WTC11 (cell line): ENCODE data around the gene TTC39B. TPM values are rescaled to one million over a fixed set of nuclear protein-coding genes. Genes with fewer than 3 reads are reported as not detected.

Source experiments
- ATAC-seq: fragments of 200-7000 bp; cut with Tn5 transposase; 2 replicates; pipeline ENCODE4 v1.10.0; 2021; ENCODE audit warnings: mild to moderate bottlenecking, moderate library complexity
- CTCF ChIA-PET: fragments of 300-600 bp; sonication (Branson Sonifier 250); formaldehyde crosslinking; loops from one replicate; lab custom pipeline; 2021; ENCODE audit warnings: antibody characterized with exemption; lab: Charles Lee
- POLR2A ChIA-PET: fragments of 350-600 bp; sonication (Branson Sonifier 250); formaldehyde crosslinking; loops from one replicate; lab custom pipeline; 2021; ENCODE audit warnings: antibody characterized with exemption; lab: Charles Lee
- DNase-seq: peaks from one replicate; pipeline ENCODE4 v3.0.0; 2021; ENCODE audit warnings: low spot score
- H3K27ac Mint-ChIP-seq: 2 replicates; pipeline ENCODE4 v1.8.0; 2021; ENCODE audit warnings: mixed read lengths
- H3K27me3 Mint-ChIP-seq: 2 replicates; pipeline ENCODE4 v1.8.0; 2021; ENCODE audit warnings: low read depth, mild to moderate bottlenecking, moderate library complexity, mixed read lengths
- H3K36me3 Mint-ChIP-seq: 2 replicates; pipeline ENCODE4 v1.8.0; 2021; ENCODE audit warnings: mixed read lengths
- H3K4me1 Mint-ChIP-seq: 2 replicates; pipeline ENCODE4 v1.8.0; 2022; ENCODE audit warnings: mixed read lengths
- H3K4me3 Mint-ChIP-seq: 2 replicates; pipeline ENCODE4 v1.8.0; 2021; ENCODE audit warnings: mild to moderate bottlenecking, moderate library complexity, mixed read lengths
- H3K9me3 Mint-ChIP-seq: 2 replicates; pipeline ENCODE4 v1.8.0; 2021; ENCODE audit warnings: mixed read lengths
- ATF1 ChIP-seq: sonication (generic); formaldehyde crosslinking; IDR thresholded peaks from 2 replicates; pipeline ENCODE4 v1.8.1; 2023; ENCODE audit warnings: mild to moderate bottlenecking, moderate library complexity, missing genetic modification reagents
- GRHL2 ChIP-seq: fragments of 250-450 bp; sonication (Bioruptor Pico); IDR thresholded peaks from 2 replicates; pipeline ENCODE4 v1.8.0; 2022; ENCODE audit warnings: mild to moderate bottlenecking, moderate library complexity; ENCODE audit not compliant: insufficient replicate concordance, severe bottlenecking
- JAZF1 ChIP-seq: fragments of 250-450 bp; sonication (Bioruptor Pico); IDR thresholded peaks from 2 replicates; pipeline ENCODE4 v1.9.0; 2021; ENCODE audit warnings: moderate library complexity, mild to moderate bottlenecking, inconsistent platforms
- KAT7 ChIP-seq: sonication (generic); formaldehyde crosslinking; IDR thresholded peaks from 2 replicates; pipeline ENCODE4 v1.8.1; 2023; ENCODE audit warnings: missing genetic modification reagents, mild to moderate bottlenecking, borderline replicate concordance
- MYBL2 ChIP-seq: sonication (generic); formaldehyde crosslinking; IDR thresholded peaks from 2 replicates; pipeline ENCODE4 v1.8.1; 2023; ENCODE audit warnings: mild to moderate bottlenecking, moderate library complexity, missing genetic modification reagents
- NFYB ChIP-seq: sonication (generic); formaldehyde crosslinking; conservative IDR thresholded peaks from 2 replicates; pipeline ENCODE4 v1.8.0; 2022; ENCODE audit warnings: low read depth, missing genetic modification reagents
- OVOL2 ChIP-seq: fragments of 250-450 bp; sonication (Bioruptor Pico); IDR thresholded peaks from 2 replicates; pipeline ENCODE4 v1.9.0; 2021; ENCODE audit warnings: mild to moderate bottlenecking, borderline replicate concordance
- RORB ChIP-seq: fragments of 250-450 bp; sonication (Bioruptor Pico); IDR thresholded peaks from 2 replicates; pipeline ENCODE4 v1.9.0; 2021; ENCODE audit warnings: mild to moderate bottlenecking
- SMAD3 ChIP-seq: sonication (generic); formaldehyde crosslinking; IDR thresholded peaks from 2 replicates; pipeline ENCODE4 v1.8.0; 2022; ENCODE audit warnings: missing genetic modification reagents, mild to moderate bottlenecking, borderline replicate concordance
- SMAD4 ChIP-seq: sonication (generic); formaldehyde crosslinking; IDR thresholded peaks from 2 replicates; pipeline ENCODE4 v1.8.0; 2022; ENCODE audit warnings: mild to moderate bottlenecking, missing genetic modification reagents
- SOX15 ChIP-seq: fragments of 250-450 bp; sonication (Bioruptor Pico); IDR thresholded peaks from 2 replicates; pipeline ENCODE4 v1.9.0; 2021; ENCODE audit warnings: mild to moderate bottlenecking
- TP53 ChIP-seq: sonication (generic); formaldehyde crosslinking; IDR thresholded peaks from 2 replicates; pipeline ENCODE4 v1.8.1; 2023; ENCODE audit warnings: mild to moderate bottlenecking, missing genetic modification reagents
- ZNF232 ChIP-seq: sonication (generic); formaldehyde crosslinking; IDR thresholded peaks from 2 replicates; pipeline ENCODE4 v1.8.0; 2022; ENCODE audit warnings: mild to moderate bottlenecking, missing genetic modification reagents
- total RNA-seq: library from RNA; stranded (reverse); gene quantifications from 3 replicates; pipeline ENCODE4 v1.2.3, GENCODE V29; 2021
- TF ChIP-seq, protein P1 (sequence below): sonication (generic); formaldehyde crosslinking; conservative IDR thresholded peaks from 2 replicates; pipeline ENCODE4 v1.8.1; 2023; ENCODE audit warnings: mild to moderate bottlenecking, low read depth, missing genetic modification reagents, moderate library complexity
- TF ChIP-seq, protein P2 (sequence below): fragments of 200-600 bp; IDR thresholded peaks from 2 replicates; pipeline ENCODE4 v1.8.0; 2022; ENCODE audit warnings: antibody characterized with exemption
- TF ChIP-seq, protein P3 (sequence below): fragments of 250-450 bp; sonication (Bioruptor Pico); IDR thresholded peaks from 2 replicates; pipeline ENCODE4 v1.9.0; 2021; ENCODE audit warnings: moderate library complexity, mild to moderate bottlenecking, inconsistent platforms, borderline replicate concordance
- TF ChIP-seq, protein P4 (sequence below): sonication (generic); formaldehyde crosslinking; IDR thresholded peaks from 2 replicates; pipeline ENCODE4 v1.8.1; 2023; ENCODE audit warnings: mild to moderate bottlenecking, missing genetic modification reagents
- TF ChIP-seq, protein P5 (sequence below): sonication (generic); formaldehyde crosslinking; IDR thresholded peaks from 2 replicates; pipeline ENCODE4 v1.8.0; 2022; ENCODE audit warnings: missing genetic modification reagents
- TF ChIP-seq, protein P6 (sequence below): sonication (generic); formaldehyde crosslinking; IDR thresholded peaks from 2 replicates; pipeline ENCODE4 v1.8.0; 2022; ENCODE audit warnings: mild to moderate bottlenecking, missing genetic modification reagents
- TF ChIP-seq, protein P7 (sequence below): sonication (generic); formaldehyde crosslinking; IDR thresholded peaks from 2 replicates; pipeline ENCODE4 v1.8.1; 2023; ENCODE audit warnings: mild to moderate bottlenecking, missing genetic modification reagents

TTC39B gene
- total RNA-seq, 1 experiment from 2014 or later, result 12.5 TPM

DNA sequence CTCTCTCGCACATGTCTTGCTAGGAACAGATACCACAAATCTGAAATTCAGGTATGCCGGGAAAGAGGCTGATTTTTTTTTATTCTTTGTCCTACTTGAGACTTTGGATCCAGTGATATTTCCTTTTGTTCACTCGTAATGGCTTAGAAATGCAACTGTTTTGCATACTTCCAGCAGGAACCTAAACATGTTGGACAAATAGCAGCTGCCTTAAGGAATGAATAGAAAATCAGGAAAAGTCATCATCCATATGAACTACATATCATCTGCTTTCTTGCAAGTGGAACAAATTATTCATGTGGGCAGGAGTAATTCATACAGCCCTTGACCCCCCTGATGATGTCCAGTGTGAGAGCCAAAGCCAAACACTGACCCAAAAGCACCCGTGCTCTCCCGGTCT is 17.4 kb downstream of the TTC39B start:
- POLR2A ChIA-PET, result interaction anchor here (1.0 kb wide), 1 partner anchor 18 kb away, joined by 4 read pairs; the partner anchor contains the start of gene TTC39B
- Mint-ChIP-seq H3K4me3 (no peak overlapping the region), H3K27me3 (no peaks in the 10 kb centered on the region), H3K27ac (peak overlapping the region; percentile 27; the same call in 1 of the 2 replicates), H3K4me1 (peaks cover 49% of the 10 kb centered on the region), H3K36me3 (peaks cover 6% of the 10 kb centered on the region), H3K9me3 (peaks cover 12% of the 10 kb centered on the region)
- DNase-seq, result no peak
- CTCF ChIA-PET, result interaction anchor here (0.9 kb wide), 1 partner anchor 16 kb away, joined by 3 read pairs; no protein-coding TSS in a partner anchor
- no peak for TF ChIP-seq ZNF232
- no peak for TF ChIP-seq RORB
- TF ChIP-seq, protein P1, sequence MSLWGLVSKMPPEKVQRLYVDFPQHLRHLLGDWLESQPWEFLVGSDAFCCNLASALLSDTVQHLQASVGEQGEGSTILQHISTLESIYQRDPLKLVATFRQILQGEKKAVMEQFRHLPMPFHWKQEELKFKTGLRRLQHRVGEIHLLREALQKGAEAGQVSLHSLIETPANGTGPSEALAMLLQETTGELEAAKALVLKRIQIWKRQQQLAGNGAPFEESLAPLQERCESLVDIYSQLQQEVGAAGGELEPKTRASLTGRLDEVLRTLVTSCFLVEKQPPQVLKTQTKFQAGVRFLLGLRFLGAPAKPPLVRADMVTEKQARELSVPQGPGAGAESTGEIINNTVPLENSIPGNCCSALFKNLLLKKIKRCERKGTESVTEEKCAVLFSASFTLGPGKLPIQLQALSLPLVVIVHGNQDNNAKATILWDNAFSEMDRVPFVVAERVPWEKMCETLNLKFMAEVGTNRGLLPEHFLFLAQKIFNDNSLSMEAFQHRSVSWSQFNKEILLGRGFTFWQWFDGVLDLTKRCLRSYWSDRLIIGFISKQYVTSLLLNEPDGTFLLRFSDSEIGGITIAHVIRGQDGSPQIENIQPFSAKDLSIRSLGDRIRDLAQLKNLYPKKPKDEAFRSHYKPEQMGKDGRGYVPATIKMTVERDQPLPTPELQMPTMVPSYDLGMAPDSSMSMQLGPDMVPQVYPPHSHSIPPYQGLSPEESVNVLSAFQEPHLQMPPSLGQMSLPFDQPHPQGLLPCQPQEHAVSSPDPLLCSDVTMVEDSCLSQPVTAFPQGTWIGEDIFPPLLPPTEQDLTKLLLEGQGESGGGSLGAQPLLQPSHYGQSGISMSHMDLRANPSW (CRISPR knock-in tag), result no peak
- no peak for TF ChIP-seq SMAD4 (CRISPR knock-in tag)
- TF ChIP-seq, protein P2, sequence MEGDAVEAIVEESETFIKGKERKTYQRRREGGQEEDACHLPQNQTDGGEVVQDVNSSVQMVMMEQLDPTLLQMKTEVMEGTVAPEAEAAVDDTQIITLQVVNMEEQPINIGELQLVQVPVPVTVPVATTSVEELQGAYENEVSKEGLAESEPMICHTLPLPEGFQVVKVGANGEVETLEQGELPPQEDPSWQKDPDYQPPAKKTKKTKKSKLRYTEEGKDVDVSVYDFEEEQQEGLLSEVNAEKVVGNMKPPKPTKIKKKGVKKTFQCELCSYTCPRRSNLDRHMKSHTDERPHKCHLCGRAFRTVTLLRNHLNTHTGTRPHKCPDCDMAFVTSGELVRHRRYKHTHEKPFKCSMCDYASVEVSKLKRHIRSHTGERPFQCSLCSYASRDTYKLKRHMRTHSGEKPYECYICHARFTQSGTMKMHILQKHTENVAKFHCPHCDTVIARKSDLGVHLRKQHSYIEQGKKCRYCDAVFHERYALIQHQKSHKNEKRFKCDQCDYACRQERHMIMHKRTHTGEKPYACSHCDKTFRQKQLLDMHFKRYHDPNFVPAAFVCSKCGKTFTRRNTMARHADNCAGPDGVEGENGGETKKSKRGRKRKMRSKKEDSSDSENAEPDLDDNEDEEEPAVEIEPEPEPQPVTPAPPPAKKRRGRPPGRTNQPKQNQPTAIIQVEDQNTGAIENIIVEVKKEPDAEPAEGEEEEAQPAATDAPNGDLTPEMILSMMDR, result no peak
- TF ChIP-seq JAZF1 (CRISPR knock-in tag), result no peak
- no peak for TF ChIP-seq ATF1
- no peak for TF ChIP-seq NFYB (CRISPR knock-in tag)
- TF ChIP-seq KAT7, result no peak
- TF ChIP-seq, protein P3, sequence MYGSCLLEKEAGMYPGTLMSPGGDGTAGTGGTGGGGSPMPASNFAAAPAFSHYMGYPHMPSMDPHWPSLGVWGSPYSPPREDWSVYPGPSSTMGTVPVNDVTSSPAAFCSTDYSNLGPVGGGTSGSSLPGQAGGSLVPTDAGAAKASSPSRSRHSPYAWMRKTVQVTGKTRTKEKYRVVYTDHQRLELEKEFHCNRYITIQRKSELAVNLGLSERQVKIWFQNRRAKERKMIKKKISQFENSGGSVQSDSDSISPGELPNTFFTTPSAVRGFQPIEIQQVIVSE, result no peak
- TF ChIP-seq SMAD3, result no peak
- TF ChIP-seq TP53 (CRISPR knock-in tag), result no peak
- TF ChIP-seq, protein P4, sequence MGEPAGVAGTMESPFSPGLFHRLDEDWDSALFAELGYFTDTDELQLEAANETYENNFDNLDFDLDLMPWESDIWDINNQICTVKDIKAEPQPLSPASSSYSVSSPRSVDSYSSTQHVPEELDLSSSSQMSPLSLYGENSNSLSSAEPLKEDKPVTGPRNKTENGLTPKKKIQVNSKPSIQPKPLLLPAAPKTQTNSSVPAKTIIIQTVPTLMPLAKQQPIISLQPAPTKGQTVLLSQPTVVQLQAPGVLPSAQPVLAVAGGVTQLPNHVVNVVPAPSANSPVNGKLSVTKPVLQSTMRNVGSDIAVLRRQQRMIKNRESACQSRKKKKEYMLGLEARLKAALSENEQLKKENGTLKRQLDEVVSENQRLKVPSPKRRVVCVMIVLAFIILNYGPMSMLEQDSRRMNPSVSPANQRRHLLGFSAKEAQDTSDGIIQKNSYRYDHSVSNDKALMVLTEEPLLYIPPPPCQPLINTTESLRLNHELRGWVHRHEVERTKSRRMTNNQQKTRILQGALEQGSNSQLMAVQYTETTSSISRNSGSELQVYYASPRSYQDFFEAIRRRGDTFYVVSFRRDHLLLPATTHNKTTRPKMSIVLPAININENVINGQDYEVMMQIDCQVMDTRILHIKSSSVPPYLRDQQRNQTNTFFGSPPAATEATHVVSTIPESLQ (CRISPR knock-in tag), result no peak
- TF ChIP-seq SOX15 (CRISPR knock-in tag), result no peak
- TF ChIP-seq, protein P5, sequence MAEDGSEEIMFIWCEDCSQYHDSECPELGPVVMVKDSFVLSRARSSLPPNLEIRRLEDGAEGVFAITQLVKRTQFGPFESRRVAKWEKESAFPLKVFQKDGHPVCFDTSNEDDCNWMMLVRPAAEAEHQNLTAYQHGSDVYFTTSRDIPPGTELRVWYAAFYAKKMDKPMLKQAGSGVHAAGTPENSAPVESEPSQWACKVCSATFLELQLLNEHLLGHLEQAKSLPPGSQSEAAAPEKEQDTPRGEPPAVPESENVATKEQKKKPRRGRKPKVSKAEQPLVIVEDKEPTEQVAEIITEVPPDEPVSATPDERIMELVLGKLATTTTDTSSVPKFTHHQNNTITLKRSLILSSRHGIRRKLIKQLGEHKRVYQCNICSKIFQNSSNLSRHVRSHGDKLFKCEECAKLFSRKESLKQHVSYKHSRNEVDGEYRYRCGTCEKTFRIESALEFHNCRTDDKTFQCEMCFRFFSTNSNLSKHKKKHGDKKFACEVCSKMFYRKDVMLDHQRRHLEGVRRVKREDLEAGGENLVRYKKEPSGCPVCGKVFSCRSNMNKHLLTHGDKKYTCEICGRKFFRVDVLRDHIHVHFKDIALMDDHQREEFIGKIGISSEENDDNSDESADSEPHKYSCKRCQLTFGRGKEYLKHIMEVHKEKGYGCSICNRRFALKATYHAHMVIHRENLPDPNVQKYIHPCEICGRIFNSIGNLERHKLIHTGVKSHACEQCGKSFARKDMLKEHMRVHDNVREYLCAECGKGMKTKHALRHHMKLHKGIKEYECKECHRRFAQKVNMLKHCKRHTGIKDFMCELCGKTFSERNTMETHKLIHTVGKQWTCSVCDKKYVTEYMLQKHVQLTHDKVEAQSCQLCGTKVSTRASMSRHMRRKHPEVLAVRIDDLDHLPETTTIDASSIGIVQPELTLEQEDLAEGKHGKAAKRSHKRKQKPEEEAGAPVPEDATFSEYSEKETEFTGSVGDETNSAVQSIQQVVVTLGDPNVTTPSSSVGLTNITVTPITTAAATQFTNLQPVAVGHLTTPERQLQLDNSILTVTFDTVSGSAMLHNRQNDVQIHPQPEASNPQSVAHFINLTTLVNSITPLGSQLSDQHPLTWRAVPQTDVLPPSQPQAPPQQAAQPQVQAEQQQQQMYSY (CRISPR knock-in tag), result no peak
- TF ChIP-seq, all 79 proteins: peak for 0
- ATAC-seq, result no peak

DNA sequence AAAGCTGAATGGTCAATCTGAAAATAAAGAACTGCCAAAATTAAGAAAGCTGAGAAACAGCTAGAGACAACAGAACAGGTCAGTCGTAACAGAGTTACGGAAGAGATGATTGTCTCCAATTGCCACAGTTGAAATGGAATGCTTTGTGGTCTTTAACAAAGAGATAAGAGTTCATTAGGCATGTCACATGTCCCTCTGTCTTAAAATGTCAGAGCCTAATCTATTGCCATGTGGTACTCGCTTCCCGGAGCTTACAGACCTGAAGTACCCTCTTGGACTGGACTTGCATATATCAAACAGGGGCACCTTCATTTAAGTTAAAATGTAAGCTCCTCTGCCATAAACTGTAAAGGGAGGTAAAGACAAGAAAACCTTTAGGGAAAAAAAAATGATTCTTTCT is 19.7 kb downstream of the TTC39B start:
- ChIA-PET POLR2A (interaction anchor here (0.5 kb wide), 1 partner anchor 185 kb away, joined by 4 read pairs; no protein-coding TSS in a partner anchor), CTCF (interaction anchor here (2.0 kb wide), 1 partner anchor 10 kb away, joined by 6 read pairs; no protein-coding TSS in a partner anchor)
- H3K9me3 Mint-ChIP-seq, result peaks cover 12% of the 10 kb centered on the region
- DNase-seq, result no peak
- TF ChIP-seq OVOL2 (CRISPR knock-in tag), result no peak
- TF ChIP-seq, protein P6, sequence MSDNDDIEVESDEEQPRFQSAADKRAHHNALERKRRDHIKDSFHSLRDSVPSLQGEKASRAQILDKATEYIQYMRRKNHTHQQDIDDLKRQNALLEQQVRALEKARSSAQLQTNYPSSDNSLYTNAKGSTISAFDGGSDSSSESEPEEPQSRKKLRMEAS (CRISPR knock-in tag), result no peak
- TF ChIP-seq, protein P7, sequence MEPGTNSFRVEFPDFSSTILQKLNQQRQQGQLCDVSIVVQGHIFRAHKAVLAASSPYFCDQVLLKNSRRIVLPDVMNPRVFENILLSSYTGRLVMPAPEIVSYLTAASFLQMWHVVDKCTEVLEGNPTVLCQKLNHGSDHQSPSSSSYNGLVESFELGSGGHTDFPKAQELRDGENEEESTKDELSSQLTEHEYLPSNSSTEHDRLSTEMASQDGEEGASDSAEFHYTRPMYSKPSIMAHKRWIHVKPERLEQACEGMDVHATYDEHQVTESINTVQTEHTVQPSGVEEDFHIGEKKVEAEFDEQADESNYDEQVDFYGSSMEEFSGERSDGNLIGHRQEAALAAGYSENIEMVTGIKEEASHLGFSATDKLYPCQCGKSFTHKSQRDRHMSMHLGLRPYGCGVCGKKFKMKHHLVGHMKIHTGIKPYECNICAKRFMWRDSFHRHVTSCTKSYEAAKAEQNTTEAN (CRISPR knock-in tag), result no peak
- TF ChIP-seq SMAD4 (CRISPR knock-in tag), result no peak
- no peak for TF ChIP-seq MYBL2 (CRISPR knock-in tag)
- no peak for TF ChIP-seq SOX15 (CRISPR knock-in tag)
- no peak for TF ChIP-seq GRHL2 (CRISPR knock-in tag)
- no peaks in the 10 kb centered on the region for H3K27me3 Mint-ChIP-seq
- ATAC-seq, result no peak
- H3K4me1 Mint-ChIP-seq, result peaks cover 42% of the 10 kb centered on the region
- no peak overlapping the region for H3K27ac Mint-ChIP-seq
- peaks cover 6% of the 10 kb centered on the region for H3K36me3 Mint-ChIP-seq
- no peak overlapping the region for H3K4me3 Mint-ChIP-seq
